Renal cortex interstitium (tissue), 11 donors: ENCODE data around the gene COL10A1. TPM values are rescaled to one million over a fixed set of nuclear protein-coding genes. Genes with fewer than 3 reads are reported as not detected.

ENCODE experiments used
- DNase-seq, 11 donors: peaks; one replicate each; pipeline ENCODE4 v3.0.0-alpha.2; 2013; ENCODE audit warnings: low read depth in 9 of 11, low spot score in 4 of 11; ENCODE audit errors: extremely low read depth in 1 of 11
- polyA plus RNA-seq, 3 donors: library from polyadenylated mRNA; unstranded; fragments of 120-200 nt; gene quantifications; one replicate each; pipeline ENCODE4 v1.2.1, GENCODE V29; 2013; ENCODE audit not compliant: insufficient read length in 3 of 3

The COL10A1 gene
- polyA plus RNA-seq, 3 donors, result 0.30 to 0.66 (median 0.48) TPM

DNA sequence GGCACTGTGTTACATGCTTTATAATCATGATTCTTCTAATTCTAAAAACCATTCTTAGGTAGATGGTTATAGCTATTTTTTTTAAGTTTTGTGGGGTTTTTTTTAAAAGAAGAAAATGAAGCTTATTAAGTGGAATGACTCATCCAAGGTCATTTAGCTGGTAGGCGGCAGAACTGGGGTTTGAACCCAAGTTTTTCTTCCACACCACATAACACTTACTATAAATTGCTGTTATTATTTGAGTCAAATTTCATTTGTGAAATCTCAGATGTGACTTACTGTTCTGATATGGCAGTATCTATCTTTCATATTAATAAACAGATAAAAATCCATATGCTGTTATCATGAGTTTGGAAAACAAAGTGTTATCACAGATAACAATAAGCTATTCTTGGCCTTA is 10.4 kb upstream of the COL10A1 start:
- no peak for DNase-seq

DNA sequence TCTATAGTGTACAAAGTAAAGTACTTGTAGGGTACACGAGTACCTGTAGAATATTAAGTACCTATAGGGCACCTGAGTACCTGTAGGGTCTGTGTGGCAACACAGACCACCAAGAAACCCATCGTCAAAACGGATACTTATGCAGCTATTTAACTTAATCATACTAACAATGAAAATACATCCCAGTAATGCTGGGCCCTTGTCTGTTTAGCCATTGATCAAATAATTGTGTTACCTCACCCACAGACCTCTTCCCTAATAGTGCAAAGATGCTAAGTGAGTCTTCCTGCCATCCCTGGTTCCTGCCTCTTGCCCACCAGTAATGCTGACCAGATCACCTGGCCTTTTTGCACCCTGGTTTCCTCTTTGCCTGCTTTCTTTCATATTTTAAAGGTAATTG is 7.5 kb upstream of the COL10A1 start:
- DNase-seq, result no peak

DNA sequence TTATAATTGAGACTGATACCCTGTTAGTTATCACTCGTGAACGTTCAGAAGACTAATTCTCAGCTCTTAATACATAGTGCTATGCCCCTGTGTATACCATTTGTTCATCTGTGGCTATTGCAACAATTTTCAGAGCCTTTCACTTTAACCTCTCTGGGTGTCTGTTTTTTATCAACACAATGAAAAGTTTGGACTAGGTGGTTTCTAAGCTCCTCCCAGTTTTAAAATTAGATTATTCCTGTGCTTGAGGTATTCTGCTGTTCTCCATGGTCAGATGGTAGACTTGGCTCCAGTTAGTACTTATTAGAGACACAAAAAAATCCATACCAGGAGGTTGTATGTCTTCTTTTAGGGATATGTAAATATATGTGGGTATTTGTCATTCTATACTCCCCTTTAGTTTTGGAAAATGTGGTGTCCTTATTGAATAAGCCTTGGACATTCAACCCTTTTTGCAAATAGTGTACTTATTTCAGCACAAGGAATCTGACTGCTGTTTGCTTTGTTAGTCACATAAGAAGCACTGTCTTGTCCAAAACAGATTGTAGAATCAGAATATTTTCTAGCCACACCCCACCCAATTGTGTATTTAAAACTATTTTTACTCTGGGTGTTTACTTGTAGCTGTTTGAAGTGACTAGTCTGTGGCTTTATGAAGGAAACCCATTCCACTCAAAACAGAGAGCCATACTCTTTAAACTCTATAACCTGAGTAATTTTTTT is 2.0 kb upstream of the COL10A1 start:
- no peak for DNase-seq

DNA sequence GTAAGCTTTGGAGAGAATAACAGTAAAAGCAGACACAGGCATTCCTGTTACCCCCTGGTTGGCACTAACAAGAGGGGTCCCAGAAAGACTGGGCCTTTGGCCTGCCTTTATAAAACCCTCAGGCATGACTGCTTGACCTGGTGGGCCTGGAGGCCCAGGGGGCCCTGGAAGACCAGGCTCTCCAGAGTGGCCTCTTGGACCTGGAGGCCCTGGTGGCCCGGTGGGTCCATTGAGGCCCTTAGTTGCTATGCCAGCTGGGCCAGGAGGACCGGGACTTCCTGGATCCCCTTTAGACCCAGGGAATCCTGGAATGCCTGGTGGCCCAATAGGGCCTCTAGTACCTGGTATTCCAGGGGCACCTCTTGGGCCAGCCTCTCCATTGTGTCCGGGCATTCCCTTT is 5.5 kb downstream of the COL10A1 start:
- no peak for DNase-seq

DNA sequence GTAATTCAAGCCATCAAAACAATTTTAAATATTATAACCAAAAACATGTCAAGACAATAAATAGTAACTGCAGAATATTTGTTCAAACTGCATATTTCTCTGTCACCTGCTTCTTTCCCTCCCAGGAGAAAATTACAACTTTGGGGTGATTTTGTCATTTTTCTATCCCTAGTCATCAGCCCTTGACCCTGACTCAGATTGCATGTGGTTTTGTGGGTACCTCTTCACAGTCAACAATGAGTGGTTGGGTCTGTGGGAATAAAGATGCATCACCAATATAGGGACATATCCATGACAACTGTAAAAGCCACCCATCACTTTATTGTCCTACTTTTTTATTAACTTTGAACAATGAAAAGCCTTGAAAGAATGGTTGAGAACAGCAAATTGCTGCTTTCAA is 7.3 kb downstream of the COL10A1 start:
- DNase-seq, result no peak

DNA sequence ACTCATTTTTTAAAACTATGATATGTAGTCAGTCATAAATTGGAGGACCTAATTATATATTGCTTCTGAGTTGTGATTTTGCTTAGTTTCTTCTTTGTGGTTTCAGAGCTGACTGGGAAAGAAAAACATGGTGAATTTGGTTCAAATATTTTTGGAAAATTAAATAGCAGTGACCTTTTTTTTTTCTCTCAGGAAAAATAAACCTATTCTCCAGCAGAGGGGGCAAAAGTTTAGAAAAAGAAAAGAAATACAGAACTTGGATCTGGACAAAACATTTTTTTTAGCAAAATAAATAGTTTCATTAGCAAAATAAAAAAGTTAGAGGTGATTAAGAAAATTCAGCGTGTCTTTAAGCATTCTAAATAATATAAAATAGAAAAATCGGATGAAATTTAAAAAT is 10.2 kb downstream of the COL10A1 start:
- DNase-seq, result no peak

DNA sequence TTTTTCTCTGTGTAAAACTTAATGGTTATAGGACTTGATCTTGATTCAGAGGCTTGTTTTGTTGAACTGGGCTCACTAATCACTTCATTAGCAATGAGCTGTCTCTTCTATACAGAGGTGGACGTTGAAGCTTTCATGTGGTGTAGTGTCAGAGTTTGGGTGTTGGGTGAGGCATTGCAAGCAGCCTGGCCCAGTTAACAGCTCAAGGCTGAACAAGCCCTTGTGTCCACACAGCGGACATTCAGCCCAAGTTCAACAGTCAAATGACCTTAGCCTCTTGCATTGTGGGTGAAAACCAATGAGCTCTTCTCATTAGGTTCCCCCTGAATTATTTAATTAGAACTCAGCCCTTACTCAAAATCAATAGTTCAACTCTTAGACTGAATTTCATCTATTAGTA is 12.5 kb downstream of the COL10A1 start:
- DNase-seq, result no peak

DNA sequence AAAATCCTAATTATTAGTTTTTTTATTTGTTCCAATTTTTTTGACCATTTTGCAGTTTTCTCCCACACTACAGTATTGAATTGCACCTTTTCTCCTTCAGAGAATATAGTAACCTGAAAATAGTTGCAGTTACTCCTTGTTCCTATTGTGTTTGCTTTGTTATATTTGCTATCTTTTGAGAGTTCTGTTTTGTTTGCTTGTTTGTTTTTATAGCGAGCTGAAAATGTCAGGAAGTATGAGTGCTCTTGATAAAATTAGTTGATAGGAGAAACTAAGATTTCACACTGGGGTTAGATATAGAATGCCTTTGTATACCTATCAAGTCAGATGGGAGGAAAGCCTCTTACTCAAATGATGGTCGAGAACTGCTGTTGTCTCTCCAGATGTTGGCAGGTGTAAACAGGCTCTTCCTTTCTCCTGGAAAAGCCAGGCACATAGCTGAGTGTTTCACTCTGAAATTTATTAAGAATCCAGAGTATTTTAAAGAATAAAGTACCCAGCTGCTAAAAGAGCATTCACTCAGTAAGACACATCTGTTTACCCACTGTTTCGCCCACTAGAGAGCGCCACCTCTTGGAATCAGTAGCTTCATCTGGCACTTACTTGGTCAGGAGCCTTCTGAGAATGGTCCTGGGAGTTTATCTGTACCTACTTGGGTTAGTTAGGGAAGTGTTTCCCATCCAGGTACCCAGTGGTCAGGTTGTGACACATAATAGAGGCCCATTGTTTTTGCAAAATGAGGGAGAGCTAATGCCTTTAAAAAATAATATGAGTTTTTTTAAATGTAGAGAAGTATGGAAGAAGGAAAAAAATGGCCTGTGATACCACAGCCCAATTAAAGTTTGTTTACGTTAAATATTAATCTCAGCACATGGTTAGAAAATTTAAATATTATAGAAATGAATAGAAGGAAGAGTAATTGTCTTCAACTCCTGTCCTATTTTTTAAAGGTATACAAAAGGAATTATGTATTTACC is 14.1 kb downstream of the COL10A1 start:
- DNase-seq, result no peak

DNA sequence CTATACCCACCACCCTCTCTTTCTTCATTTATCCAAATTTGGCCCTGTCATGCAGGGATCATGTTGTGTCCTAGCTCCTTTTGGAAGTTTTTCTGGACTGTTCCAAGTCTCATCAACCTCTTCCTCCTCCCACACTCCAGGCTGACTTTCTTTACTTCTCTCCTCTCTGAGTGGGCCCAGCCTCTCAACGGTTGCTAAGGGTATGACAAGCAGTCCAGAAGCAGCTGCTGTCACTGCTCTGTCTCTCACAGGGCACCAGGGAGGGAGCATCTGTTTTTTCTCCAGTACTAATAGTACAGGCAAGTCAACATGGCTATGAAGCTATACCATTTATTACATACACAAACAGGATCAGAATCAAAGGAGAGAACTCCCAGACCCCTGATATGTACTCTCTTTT is 17.1 kb downstream of the COL10A1 start:
- no peak for DNase-seq

DNA sequence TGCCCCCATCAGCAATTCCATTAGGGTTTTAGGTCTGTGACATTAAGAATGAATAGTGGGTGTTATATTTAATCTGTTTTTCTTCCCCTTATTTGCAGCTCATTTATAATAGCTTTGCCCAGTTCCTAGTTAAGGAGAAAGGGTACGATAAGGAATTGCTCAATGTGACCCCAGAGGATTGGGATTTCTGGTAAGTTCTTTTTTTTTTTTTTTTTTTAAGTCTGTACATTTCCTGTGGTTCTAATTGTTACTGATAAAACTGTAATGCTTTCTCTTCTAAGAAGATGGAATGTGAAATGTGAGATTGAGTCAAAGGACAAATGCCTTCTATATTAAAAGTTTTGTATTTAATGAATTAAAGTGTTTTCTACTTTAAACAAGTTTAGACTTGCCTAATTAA is 19.8 kb downstream of the COL10A1 start:
- no peak for DNase-seq

DNA sequence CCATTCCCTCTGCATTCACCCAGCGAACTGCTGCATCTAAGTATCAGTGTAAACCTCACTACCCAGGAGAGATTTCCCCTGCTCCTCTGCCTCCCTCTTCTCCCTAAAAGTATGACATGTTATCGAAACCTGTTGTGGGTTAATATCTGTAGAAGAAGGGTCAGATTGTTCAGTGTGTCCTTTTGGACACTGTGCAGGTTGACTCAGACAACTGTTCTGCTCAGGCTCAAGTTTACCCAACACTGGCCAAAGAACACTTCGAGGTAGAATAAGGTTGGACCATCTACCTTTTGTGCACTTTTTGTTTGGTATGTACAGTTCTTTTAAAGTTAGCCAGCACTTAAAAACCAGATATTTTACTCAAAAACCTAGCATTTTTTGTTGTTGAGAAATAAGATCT is 20.7 kb downstream of the COL10A1 start:
- DNase-seq, result no peak

DNA sequence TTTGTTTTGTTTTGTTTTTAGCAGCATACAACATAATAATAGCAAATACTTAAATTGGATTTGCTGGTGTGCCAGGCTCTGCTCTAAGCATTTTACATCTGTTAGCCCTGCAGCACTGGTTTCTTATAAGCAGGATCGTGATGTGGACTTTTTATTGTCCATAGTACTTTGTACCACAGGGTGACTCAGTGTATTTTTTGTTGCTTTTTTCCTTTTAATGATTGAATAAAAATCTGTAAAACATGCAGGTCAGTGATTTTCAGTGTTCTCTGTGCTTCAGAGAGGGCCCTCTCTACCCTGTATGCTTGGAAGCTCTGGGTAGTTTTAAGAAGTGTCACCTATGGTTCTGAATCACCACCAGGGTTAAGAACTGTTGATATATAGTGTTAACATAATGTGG is 21.3 kb downstream of the COL10A1 start:
- no peak for DNase-seq

DNA sequence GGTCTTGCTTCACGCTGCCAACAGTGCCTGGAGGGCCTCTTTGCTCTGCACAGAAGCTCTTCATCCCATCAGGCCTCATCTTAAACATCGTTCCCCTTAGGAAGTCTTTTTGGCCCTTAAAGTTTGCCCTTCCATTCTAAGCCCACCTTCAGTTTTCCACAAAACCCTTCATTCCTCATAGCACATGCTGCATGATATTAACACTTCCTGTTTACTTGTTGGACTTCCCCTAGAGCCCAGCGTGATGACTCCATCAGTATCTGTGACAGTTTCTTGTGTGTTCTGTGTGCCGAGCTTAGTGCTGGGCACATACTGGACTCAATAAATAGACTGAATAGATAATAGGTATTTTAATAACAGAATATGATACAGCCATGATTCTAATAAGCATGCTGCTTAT is 23.1 kb downstream of the COL10A1 start:
- no peak for DNase-seq

DNA sequence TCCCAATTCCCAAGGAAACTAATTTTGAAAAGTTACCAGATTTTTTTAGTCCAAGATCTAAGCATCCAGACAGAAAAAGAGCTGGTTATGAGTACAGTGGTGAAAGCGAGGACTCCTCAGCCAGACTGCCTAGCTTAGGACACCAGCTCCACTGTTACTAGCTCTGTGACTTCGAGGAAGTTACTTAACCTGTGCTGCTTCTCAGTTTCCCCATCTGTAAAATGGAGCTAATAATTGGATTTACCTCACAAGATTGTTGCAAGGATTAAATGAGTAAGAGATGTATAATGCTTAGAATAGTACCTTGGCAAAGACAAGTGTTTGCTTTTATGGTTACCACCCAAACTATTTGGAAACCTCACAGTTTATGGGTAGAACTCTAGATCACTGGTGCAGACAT is 24.1 kb downstream of the COL10A1 start:
- DNase-seq, result no peak

DNA sequence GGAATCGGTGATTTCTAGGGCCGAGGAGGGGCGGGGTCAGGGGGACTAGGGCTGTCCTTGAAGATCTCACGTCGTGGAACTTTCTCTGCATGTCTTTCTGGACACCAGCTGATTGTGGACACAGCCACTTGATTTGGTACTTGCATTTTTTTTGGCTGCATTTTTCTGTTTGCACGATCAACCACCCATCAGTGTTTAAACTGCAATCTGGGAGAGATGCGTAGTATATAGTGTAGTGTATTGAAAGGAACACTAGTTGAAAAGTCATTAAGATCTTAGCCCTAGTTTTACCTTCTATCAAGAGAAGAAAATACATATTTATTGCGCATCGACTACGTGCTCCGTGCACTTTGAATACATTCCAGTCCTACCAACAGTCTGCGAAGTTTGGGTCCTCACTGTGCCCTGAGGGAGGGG is 24.6 kb downstream of the COL10A1 start:
- DNase-seq, result no peak

DNA sequence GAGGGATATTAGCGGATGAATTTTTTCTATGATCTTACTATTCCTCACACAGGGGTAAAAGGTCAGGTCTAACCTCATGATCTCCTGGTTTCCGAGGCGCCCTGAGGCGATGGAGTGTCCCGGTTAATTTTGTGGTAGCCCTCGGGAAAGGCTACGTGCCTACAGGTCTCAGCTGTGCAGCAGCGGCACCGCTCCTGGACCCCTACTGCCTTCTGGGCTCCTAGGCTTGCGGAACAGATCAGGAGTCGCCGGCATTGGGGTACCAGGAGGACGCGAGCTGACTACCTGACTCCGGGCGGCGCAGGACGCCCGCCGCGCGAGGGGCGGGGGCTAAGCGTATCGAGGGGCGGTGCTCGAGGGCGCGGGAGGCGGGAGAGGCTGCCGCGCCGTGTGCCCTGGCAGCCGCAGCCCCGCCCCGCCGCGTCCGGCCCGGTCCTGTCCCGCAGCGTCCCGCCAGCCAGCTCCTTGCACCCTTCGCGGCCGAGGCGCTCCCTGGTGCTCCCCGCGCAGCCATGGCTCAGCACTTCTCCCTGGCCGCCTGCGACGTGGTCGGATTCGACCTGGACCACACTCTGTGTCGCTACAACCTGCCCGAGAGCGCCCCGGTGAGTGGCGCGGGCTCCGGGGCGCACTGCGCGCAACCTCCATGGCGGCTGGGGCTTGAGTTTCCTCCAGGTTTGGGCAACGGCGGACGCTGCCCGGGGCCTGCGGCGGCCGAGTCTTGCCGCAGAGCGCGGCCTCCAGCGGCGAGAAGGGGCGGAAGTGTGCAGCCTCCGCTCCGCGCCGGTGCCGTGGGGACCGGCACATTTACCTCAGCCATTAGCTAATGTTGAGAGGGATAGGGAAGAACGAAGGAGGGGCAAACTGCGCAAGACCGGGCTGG is 25.3 kb downstream of the COL10A1 start, which contains the start of gene NT5DC1:
NT5DC1 (plus strand) TSS at position 435 of the 883 bp plus-strand sequence; CDS start at position 513, 78 bp downstream.
- DNase-seq, result peak; percentile 47 to 76 (median 72)

DNA sequence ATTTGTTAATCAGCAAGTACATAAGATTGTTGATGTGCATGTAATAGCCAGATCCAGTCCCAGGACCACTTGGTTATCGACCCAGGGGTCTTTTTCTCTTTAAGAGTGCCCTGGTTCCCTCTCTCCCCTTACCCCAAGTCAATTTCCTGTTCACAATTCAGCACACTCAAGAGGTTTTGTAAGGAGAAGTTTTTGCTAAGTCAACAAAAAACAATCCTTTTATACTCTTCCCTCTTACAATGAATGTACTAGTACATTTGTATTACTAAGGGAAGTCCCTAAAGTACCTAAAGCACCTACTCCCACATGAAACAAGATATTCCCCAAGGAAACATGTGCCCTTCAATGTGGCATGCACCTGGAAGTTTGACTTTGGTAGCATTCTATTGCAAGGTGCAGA is 26.9 kb downstream of the COL10A1 start:
- no peak for DNase-seq

DNA sequence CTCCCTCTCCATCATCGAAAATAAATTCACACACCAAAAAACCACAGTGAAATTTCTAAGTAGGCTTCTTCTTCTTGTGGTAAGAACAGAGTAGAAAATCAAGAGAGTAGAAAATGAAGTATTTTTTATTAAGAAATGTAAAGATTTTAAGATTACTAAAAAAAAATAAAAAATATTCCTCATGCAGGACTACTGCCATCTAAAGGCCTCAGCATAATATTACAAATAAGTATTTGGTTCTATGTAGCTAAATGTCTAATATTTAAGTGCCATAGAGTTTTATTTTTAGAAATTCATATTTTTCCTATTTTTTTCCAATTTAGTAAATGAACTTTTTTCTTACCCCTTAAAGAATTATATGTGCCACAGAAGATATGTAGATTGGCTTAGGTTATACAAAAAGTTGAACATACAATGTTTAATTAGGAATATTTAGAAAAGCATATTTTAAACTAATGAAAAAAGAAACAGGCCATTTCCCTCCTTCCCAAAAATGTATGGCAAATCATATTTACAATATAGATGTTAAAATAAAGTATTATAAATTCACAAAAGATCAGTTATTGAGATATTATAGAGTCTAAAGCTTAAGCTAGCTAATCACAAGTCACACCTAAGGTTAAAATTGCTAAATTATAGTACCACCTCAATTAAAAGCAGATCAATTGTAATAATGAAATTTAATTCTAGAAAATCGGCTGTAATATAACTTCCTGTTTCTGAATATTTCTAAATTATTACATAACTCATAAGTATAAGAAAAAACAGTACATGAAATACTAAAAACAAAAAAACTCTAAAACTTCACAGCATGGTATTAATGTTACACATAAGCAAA is 28.7 kb downstream of the COL10A1 start:
- DNase-seq, result no peak
